Thoracic aorta (tissue), 2 donors: Measurements from ENCODE around the gene PEX14. TPM values are rescaled to one million over a fixed set of nuclear protein-coding genes. Genes with fewer than 3 reads are reported as not detected.

Experiments used
- ATAC-seq: fragments of 150-250 bp; one replicate; pipeline ENCODE4 v1.8.0; 2017; ENCODE audit warnings: low read depth; ENCODE audit not compliant: insufficient number of reproducible peaks, low FRiP score
- DNase-seq: peaks from one replicate; pipeline ENCODE4 v3.0.0-alpha.2; 2020; ENCODE audit warnings: low spot score
- H3K27ac ChIP-seq, 2 donors: fragments of 200-600 bp; sonication (generic); 1 replicate in 1 of 2; 2 replicates in 1 of 2; pipeline ENCODE4 v1.5.1; 2016; ENCODE audit warnings: mild to moderate bottlenecking in 2 of 2, moderate library complexity in 2 of 2
- H3K27me3 ChIP-seq: fragments of 200-600 bp; sonication (generic); replicated peaks from 2 replicates; pipeline ENCODE4 v1.6.0; 2016; ENCODE audit warnings: mild to moderate bottlenecking; ENCODE audit not compliant: insufficient read depth
- H3K36me3 ChIP-seq: fragments of 200-600 bp; sonication (generic); one replicate; pipeline ENCODE4 v1.5.1; 2016
- H3K4me1 ChIP-seq, 2 donors: fragments of 200-600 bp; sonication (generic); 1 replicate in 1 of 2; 2 replicates in 1 of 2; pipeline versions ENCODE4 v1.5.1 to v1.6.0; 2016; ENCODE audit warnings: low read depth in 2 of 2, mild to moderate bottlenecking in 1 of 2; ENCODE audit not compliant: control insufficient read depth in 1 of 2
- H3K4me3 ChIP-seq: fragments of 200-600 bp; sonication (generic); 2 replicates; pipeline ENCODE4 v1.5.1; 2016; ENCODE audit warnings: mild to moderate bottlenecking
- H3K9me3 ChIP-seq: fragments of 200-600 bp; sonication (generic); 2 replicates; pipeline ENCODE4 v1.5.1; 2016
- total RNA-seq, 2 donors: library from RNA; depleted of rRNA; stranded (reverse); fragments of >200 nt; gene quantifications; one replicate each; pipeline versions ENCODE4 v1.1.0 to v1.2.3, GENCODE V29; 2016
- TF ChIP-seq, protein P1 (sequence below): fragments of 200-600 bp; sonication (generic); IDR thresholded peaks from one replicate; pipeline ENCODE4 v1.5.1; 2019; ENCODE audit warnings: antibody characterized with exemption

Gene PEX14
- total RNA-seq, 2 donors from 2014 or later: 11.5 to 22.6 TPM

DNA sequence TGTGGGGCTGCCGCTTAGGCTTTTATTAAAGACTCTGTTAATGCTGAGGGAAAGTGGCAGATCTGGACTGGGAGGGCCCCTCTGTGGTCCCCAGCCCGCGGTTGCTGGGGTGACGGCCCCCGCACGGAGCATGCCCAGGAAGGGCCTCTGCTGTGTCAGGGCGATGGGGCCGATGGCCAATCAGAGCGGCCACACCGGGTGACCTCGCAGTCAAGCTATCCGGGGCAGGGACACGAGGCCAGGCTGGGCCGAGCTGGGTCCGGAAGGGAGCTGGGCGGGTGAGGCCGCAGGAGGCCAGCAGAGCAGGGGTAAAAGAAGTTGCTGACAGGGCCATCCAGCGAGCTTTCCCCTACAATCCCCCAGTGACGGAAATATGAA is 176.6 kb downstream of the PEX14 start:
- H3K4me3 ChIP-seq: no peak overlapping the region
- DNase-seq (no peak), ATAC-seq (no peak)
- H3K27me3 ChIP-seq: no peaks in the 10 kb centered on the region
- peaks cover 38% of the 10 kb centered on the region for H3K36me3 ChIP-seq
- H3K4me1 ChIP-seq: no peaks in the 10 kb centered on the region
- no peak overlapping the region for H3K27ac ChIP-seq
- no peaks in the 10 kb centered on the region for H3K9me3 ChIP-seq
- TF ChIP-seq, protein P1, sequence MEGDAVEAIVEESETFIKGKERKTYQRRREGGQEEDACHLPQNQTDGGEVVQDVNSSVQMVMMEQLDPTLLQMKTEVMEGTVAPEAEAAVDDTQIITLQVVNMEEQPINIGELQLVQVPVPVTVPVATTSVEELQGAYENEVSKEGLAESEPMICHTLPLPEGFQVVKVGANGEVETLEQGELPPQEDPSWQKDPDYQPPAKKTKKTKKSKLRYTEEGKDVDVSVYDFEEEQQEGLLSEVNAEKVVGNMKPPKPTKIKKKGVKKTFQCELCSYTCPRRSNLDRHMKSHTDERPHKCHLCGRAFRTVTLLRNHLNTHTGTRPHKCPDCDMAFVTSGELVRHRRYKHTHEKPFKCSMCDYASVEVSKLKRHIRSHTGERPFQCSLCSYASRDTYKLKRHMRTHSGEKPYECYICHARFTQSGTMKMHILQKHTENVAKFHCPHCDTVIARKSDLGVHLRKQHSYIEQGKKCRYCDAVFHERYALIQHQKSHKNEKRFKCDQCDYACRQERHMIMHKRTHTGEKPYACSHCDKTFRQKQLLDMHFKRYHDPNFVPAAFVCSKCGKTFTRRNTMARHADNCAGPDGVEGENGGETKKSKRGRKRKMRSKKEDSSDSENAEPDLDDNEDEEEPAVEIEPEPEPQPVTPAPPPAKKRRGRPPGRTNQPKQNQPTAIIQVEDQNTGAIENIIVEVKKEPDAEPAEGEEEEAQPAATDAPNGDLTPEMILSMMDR: no peak

DNA sequence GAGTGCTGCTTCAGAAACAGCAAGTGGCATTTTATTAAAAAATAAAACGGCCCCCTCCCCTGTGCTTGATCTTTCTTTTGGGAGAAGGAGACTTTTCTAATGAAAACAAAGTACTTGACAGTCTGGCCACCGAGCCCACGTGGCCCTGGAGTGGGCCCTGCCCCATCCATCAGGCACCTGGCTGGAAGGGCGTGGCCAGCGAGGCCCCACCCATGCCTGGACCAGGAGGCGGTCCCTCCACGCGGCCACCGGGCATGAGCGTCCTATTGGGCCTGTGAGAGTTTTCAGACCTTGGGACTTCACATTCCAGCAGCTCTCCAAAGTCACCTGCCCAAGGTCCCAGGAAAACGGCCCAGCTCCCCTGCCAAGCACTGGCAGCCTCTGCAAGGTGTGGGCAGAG is 177.0 kb downstream of the PEX14 start:
- Histone ChIP-seq H3K27ac (no peak overlapping the region), H3K36me3 (peaks cover 38% of the 10 kb centered on the region), H3K27me3 (no peaks in the 10 kb centered on the region), H3K4me3 (no peak overlapping the region), H3K4me1 (no peaks in the 10 kb centered on the region), H3K9me3 (no peaks in the 10 kb centered on the region)
- ATAC-seq (no peak), DNase-seq (no peak)
- TF ChIP-seq, protein P1: no peak

DNA sequence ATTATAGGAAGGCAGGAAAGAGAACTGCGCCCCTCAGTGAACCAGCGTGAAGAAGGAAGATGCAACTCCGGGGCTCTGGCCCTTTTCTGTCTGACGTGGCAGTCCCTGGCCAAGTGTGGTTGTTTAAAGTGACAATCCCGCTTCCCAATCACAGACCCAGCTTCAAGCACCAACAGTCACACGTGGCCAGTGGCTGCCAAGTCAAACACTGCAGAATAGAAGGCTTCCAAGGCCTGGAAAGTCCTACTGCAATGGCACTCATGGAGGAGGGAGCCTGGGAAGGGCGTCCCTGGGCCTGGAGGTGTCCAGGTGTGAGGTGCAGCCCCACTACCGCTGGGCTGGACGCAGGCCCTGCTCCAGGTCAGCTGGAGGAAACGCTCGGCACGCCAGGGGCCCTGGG is 177.9 kb downstream of the PEX14 start:
- Histone ChIP-seq H3K27me3 (no peaks in the 10 kb centered on the region), H3K27ac (no peak overlapping the region), H3K36me3 (peaks cover 41% of the 10 kb centered on the region), H3K4me3 (no peak overlapping the region), H3K4me1 (no peaks in the 10 kb centered on the region), H3K9me3 (no peaks in the 10 kb centered on the region)
- DNase-seq (no peak), ATAC-seq (no peak)
- TF ChIP-seq, protein P1: no peak

DNA sequence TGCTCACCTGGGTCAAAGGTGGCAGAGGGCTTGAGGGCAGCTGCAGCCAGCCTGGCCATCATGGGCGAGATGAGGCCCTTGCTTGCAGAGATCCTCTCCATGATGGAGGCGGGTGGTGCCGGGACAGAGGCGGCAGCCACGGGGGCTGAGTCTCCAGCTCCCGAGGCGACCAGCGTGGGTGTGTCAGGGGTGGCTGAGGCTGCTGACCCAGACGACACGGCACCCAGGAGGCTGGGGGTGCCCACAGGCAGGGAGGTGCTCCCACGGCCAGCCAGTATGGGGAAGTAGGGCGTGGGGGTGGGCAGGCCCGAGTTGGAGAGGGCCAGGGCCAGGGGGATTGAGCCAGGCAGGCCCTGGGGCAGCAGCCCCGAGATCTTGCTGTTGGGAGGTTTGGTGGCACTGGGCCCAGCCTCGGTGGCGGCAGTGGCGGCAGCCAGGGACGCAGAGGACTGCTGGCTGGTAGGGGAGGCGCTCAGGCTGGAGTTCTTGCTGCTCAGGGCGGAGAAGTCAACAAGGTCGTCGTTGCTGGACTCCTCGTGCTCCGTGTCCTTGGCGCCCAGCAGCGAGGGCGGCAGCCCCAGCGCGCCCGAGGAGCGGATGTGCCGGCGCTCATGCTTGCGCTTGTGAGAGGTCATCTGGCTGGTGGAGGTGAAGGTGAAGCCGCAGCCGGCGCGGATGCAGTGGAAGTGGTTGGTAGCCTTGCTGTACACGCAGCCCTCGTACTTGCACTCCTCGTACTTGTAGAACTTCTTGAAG is 178.8 kb downstream of the PEX14 start:
- Histone ChIP-seq H3K9me3 (no peaks in the 10 kb centered on the region), H3K36me3 (peaks cover 42% of the 10 kb centered on the region), H3K4me1 (no peaks in the 10 kb centered on the region), H3K4me3 (no peak overlapping the region), H3K27me3 (no peaks in the 10 kb centered on the region), H3K27ac (no peak overlapping the region)
- DNase-seq (no peak), ATAC-seq (no peak)
- TF ChIP-seq, protein P1: no peak

DNA sequence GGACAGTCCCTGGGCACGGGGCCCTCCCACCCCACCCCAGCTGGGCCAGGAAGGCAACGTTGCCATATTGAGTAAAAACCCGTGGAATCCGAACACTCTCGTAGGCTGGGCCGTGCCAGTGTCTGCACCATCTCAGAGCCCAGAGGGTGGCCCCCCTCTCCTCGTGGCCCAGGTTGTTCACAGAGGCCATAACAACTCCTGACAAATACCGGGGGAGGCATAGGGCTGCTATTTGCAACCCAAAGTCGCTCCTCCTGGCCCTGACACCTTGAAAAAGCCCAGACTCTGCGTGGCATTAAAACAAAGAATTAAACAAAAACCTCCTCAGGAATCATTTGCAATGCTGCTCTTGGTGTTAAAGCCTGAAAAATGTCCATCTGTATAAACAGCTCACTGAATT is 180.3 kb downstream of the PEX14 start:
- no peaks in the 10 kb centered on the region for H3K4me1 ChIP-seq
- no peak overlapping the region for H3K4me3 ChIP-seq
- ATAC-seq: no peak
- DNase-seq: no peak
- H3K27ac ChIP-seq: no peak overlapping the region
- peaks cover 56% of the 10 kb centered on the region for H3K36me3 ChIP-seq
- no peaks in the 10 kb centered on the region for H3K9me3 ChIP-seq
- TF ChIP-seq, protein P1: no peak
- no peaks in the 10 kb centered on the region for H3K27me3 ChIP-seq
